Stimulated activated CD8-positive, alpha-beta memory T cell treated with anti-CD3 and anti-CD28 coated beads, Interleukin-4, amount 100 ng/mL, for 1 hour (primary cell): Measurements from ENCODE around the gene DOCK1.
"Not testable (repeated sequence)": the region's sequence is repeated elsewhere in the genome, so short reads cannot be mapped to it uniquely, and the experiment has no call there.

ENCODE experiments used
- DNase-seq, 2 donors: peaks; one replicate each; pipeline ENCODE4 v3.0.0-alpha.2; 2020; ENCODE audit warnings: low read depth in 2 of 2, low spot score in 1 of 2

DOCK1 gene

DNA sequence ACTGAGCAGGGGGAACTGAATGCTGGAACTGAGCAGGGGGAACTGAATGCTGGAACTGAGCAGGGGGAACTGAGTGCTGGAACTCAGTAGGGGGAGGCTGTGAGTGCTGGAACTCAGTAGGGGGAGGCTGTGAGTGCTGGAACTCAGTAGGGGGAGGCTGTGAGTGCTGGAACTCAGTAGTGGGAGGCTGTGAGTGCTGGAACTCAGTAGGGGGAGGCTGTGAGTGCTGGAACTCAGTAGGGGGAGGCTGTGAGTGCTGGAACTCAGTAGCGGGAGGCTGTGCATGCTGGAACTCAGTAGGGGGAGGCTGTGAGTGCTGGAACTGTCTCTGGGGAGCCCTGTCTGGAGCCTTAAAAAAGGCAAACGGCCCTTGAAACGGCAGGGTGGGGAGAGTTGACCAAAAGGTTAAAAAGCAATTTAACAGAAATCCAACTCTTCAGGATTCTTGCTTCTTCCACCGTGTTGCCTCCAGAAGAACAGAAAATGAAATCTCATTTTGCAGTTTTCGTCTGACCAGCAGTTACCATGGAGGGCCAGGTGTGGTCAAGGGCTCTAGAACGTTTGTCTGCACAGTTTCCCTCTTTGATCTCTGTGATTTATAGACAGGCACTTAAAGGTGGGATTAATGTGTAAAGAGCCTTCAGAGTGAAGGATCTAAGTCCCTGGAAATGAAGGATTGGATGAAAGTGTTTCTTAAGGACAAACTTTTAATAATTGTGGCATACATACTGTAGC is 19.1 kb downstream of the DOCK1 start:
- no peak for DNase-seq

DNA sequence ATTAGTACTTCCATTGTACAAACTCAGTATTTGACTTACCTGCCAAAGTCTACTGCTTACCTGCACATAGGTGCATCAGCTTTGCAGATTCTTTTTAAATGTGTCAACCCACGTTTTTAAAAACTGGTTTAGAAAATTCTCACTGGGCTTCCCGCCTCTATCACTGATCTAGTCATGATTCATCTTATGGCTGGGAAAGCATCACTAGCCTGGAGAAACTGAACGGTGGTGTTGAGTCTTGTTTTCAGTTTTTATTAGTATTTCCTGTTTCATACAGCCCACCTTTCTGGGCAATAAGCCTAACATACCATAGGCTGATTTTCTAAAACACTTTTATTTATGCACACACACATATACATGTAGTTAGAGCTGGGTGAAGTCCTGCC is 19.7 kb downstream of the DOCK1 start:
- no peak for DNase-seq

DNA sequence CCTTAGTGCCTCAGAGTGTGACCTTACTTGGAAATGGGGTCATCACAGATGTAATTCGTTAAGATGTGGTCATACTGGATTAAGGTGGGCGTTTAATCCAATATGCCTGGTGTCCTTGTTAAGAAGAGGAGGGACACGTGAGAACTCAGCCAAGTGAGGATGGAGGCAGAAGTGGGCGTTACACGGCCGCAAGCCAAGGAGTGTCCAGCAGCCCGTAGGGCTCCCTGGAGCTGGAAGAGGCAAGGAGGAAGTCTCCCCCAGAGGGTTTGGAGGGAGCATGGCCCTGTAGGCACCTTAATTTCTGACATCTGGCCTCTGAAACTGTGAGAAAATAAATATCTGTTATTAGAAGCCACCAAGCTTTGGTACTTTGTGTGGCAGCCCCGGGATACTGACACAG is 21.3 kb downstream of the DOCK1 start:
- DNase-seq: no peak

DNA sequence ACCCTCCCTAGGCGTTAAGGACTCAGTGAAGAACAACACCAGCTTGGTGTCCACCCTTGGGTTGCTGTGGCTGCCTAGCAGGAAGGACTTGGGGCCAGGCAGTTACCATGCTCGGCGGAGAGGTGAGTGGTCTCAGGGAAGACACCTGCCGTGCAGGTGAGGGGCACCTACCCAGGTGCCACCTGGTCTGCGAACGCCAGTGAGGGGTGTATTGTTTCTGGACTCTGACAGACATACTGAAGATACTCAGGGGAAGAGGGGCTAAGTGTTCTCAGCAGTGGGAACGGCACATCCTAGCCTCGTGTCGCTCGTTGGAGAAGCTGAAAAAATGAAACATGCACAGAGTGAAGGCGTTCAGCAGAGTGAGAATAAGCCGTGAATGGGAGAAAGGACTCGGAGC is 22.6 kb downstream of the DOCK1 start:
- DNase-seq: no peak

DNA sequence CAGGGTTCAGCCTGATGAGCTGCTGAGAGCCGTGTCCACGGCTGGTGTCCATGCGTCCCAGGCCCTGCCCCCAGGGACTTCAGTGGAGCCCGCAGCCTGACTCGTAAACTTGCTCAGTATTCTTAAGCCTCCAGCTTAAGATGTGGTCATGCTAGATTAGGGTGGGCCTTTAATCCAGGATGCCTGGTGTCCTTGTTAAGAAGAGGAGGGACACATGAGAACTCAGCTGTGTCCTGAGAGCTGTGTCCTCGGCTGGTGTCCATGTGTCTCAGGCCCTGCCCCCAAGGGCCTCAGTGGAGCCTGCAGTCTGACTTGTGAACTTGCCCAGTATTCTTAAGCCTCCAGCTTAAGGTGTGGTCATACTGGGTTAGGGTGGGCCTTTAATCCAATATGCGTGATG is 23.0 kb downstream of the DOCK1 start:
- DNase-seq: no peak

DNA sequence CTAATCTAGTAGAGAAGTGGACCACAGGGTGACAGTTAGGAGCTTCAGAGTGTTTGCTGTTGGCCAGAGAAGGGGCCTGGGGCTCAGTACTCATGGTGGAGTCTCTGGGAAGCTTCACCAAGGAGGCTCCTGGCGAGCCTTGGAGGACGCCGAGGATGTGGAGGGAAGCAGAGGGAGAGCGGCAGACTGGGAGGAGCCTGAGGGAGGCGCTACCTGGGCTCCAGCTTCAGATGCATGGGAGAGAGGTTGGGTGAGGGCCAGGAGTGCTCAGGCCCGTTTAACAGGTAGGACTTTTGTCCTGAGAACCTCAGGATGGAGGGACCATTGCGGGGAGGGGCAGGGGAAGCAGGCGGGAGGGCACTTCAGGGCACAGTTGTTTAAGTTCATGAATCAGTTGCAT is 24.2 kb downstream of the DOCK1 start:
- DNase-seq: no peak

DNA sequence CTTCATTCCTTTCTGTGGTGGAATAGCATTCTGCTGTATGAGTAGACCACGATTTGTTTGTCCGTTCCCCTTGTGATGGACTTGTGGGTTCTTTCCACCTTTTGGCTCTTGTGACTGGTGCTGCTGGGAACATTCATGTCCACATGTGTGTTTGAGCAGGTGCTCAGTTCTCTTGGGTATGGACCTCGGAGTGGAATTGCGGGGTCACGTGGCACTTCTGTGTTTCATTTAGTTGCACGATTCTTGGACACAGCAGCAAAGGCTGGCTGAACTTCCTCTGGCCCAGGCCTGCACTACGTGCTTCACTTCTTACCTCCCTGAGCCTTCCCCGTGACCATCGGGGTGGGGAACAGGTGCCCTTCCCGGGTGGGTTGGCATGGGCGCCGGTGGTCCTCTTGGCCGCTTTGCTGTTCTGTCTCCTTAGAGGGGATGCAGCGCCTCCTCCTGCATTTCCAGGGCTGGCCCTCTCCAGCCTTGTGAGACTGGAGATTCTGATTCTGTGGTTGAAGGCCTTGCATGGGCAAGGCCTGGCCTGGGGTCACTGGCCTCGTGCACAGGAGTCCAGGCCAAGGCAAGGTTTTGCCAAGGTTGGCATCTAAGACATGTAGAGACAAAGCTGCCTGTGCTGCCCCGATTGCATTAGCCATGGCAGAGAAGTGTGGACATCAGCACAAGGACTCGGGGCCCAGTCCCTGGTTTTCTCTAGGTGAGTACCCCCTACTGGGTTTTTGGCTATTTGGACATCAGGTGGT is 25.1 kb downstream of the DOCK1 start:
- DNase-seq: no peak

DNA sequence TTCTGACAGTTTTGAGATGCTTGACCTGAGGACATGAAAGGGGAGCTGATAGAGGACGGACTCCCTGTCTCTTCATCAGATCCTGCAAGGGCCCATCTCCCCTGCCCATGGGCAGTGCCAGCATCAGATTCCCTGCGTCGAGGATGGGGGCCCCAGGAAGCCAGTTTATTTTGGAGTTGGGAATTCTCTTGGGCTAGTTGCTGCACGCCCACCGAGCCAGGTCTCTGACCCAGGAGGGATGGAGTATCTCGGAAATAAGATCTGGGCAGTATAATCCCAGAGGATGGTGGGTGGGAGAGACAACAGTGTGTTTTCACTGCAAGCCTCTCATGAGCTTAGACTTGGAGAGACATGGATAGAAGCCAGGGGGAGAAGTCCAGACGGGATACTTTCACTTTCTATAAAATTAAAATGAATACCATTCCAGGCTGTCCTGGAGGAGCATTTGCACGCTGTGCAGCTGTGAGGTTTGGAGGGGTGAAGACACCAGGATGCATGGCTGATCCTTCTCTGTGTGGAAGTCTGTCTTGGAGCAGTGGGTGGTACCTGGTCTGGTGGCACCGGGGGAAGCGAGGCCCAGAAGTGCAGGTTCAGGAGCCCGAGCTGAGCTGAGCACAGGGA is 25.8 kb downstream of the DOCK1 start:
- no peak for DNase-seq

DNA sequence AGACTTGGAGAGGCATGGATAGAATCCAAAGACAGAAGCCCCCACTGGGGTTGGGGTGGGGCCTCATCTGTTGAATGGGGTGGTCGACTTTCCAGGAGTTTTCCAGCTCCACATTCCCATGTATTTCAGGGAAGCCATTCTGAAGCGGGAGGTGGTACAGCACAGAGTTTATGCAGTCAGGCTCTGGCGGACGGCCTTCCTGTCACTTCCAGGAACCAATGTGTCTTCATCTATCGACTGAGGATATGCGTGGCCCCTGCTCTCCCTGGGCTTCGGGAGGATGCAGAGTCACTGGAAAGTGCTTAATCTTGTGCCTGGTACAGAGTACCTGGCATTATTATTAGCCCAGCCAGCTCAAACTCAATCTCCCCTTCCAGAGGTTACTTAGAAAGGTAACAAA is 26.3 kb downstream of the DOCK1 start:
- no peak for DNase-seq

DNA sequence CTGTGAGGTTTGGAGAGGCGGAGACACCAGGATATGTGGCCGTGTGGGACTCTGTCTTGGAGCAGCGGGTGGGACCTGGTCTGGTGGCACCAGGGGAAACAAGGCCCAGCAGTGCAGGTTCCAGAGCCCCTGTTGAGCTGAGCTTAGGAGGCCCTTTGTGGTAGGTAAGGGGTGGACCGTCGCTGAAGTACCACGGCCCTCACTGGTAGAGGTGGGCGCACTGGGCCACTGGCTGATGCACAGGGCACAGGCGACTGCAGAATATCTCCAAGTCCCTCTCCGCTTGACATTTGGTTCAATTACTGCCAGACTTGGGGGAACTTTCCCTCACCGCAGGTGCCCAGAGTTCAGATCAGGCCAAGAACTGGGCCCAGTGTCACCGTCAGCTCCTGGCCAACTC is 27.3 kb downstream of the DOCK1 start:
- DNase-seq: no peak

DNA sequence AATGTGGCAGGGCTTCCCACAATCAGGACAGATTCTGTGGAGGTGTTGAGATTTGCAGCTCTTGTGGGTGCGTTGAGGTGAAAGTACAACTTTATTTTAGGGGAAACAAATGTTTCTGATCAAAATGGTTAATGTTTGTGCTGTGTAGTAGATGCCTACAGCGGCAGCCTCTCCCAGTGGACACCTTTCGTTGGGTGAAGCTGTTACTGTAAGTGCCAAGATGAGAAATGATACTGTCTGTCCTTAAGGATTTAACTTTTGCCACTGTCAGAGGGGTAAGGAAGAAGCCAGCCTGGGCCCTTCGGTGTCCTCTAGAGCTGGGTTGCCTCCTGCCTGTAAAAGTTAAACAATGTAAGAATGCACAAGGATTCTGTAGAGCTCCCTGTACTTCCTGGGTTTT is 27.9 kb downstream of the DOCK1 start:
- no peak for DNase-seq

DNA sequence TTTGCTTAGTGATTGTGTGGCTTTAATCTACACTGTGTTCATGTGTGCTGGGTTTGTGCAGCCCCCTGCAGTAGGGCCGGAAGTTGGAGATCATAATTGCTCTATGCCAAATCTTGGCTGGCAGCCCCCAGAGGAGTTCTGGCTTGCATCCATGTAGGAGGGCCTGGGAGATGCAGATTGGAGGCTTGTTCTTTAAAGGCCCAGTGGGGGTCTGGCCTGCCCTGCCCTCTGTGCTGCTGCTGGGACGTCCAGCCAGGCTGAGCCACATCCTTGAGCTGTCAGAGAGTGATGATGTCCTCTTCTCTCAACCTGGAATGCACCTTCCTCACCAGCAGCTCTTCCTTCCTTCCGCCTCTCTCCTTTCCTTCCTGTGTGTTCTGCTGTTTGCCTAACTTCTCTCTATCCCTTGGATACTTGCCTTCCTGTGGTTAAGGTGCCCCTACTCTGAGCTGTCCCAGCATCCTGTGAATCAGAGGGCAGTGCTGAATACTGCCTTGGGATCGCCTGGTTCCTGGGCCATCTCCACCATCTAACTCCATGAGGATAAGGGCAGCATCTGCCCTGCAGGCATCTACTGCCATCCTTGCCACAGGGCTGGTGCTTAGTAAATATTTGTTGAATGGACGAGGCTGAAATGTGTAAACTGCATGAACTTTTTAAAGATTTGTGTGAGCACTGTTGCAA is 30.2 kb downstream of the DOCK1 start:
- no peak for DNase-seq

DNA sequence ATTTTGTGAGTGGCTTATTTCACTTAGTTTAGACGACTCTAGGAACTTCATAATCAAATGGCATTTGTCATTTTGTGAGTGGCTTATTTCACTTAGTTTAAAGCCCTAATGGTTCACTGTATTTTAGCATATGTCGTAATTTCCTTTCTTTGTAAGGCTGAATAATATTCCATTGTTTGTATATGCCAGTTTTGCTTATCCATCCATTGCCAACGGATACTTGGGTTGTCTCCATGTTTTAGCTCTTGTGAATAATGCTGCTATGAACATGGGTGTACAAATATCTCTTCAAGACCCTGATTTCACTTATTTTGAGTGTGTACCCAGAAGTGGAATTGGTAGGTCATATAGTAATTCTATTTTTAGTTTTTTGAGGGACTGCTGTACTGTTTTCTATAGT is 31.8 kb downstream of the DOCK1 start:
- DNase-seq: no peak

DNA sequence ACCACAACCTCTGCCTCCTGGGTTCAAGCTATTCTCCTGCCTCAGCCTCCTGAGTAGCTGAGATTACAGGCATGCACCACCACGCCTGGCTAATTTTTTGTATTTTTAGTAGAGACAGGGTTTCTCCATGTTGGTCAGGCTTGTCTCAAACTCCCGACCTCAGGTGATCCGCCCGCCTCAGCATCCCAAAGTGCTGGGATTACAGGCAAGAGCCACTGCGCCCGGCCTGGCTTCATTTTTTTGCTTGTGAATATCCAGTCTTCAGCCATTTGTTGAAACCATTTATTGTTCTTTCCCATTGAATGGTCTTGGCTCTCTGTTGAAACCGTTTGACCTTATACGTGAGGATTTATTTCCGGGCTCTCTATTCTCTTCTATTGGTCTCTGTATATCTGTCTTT is 32.9 kb downstream of the DOCK1 start:
- not testable (repeated sequence) for DNase-seq

DNA sequence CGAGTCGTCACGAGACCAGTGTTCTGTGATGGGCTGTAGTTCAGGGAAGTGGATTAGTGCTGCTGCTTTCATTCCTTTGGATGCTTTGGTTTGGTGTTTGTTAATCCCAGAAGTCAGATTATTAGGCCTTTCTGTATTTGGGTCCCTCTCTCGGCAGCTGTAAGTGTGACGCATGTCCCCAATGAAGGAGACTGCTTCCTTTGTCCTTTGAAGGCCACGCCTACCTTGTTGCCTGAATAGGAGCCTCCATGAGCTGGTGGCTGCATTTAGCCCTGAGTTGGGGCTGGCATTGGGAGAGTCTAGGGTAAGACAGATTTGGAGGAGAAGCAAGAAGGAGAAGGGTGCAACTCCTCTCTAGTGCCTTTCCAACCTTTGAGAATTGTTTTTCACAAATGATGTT is 34.5 kb downstream of the DOCK1 start:
- DNase-seq: no peak

DNA sequence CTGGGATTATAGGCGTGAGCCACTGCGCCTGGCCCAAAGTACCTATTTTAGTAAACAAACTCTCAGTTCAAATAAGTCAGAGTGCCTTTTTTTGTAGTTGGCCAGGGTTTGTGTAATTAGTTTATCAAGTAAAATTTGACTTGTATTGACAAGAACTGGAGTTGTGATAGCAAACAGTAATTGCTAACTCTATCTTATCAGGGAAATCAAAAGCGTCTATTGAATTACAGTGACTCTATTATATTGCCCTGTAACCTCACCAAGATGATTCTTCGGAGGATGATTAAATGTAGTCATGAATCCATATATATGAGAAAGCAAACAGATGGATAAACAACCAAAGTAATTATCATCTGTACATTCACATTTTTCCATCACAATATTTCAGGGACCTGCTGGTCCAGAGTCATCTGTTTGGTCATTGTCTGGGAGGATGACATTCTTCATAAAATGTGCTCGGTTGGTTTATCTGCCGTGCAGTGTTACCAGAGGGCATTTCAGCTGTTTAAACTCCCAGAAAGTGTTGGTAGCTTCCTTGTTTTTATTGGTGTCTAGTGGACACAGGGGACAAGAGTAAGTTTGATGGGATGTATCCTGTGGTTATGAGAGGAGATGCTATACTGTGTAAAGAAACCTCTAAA is 35.6 kb downstream of the DOCK1 start:
- no peak for DNase-seq

DNA sequence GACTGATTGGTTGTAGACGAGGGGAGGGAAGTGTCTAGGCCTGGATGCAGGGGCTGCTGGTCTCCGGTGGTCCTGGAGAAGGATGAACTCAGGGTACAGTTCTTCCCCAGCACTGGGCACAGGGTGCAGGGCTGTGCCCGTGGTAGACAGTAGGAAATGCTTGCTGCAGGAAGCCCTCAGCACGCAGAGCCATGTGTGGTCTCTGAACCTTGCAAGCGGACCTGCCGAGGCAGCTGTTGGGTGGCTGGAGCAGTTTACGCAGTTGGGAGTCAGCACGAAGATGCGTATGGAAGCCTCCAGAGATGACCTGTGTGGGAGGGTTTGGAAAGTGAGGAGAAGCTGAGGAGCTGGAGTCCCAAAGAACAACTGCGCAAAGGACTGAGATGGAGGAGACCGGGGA is 39.0 kb downstream of the DOCK1 start:
- DNase-seq: no peak

DNA sequence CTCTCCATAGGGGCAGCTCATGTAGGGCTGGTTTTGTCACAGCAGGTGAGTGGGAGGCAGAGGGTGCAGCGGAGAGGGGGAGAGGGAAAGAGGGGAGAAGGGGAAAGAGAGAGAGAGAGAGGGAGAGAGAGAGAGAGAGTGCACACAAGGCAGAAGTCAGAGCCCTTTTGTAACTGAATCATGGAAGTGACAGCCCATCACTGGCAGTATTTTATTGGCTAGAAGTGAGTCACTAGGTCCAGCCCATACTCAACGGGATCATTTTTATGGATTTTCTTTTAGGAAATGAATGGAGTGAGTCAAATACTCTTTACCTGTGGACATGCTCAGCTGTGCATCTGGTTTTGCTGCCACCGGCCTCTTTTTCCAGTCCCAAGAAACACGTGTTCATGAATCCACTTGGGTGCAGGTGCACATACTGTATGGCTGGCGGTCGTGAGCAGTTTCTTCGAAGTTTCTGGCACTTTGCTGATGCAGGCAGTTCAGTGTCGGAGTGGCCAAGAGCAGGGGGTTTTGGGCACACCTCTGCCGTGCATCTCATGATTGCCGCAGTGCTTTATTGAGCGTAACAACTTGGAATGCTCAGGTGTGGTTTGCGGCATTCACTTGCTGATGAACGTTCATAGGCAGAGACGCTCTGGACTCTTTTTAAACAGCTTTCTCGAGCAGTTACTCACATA is 40.3 kb downstream of the DOCK1 start:
- DNase-seq: no peak

DNA sequence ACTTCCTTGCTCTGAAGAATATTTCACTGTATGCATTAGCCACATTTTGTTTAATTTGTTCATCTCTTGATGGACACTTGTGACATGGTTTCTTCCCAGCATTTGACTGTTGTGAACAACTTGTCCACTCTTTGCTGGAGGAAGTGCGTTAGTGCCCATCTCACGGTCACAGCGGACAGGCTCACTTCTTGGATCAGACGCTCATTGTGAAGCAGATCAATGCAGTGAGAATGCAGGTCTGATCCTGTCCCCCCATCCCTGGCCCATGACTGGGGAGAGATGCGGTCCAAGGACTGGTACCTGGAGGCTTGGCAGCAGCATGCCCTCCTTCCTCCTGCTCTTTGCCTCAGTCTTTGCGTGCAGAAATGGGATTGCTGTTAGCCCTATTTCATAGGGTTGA is 41.5 kb downstream of the DOCK1 start:
- DNase-seq: no peak

DNA sequence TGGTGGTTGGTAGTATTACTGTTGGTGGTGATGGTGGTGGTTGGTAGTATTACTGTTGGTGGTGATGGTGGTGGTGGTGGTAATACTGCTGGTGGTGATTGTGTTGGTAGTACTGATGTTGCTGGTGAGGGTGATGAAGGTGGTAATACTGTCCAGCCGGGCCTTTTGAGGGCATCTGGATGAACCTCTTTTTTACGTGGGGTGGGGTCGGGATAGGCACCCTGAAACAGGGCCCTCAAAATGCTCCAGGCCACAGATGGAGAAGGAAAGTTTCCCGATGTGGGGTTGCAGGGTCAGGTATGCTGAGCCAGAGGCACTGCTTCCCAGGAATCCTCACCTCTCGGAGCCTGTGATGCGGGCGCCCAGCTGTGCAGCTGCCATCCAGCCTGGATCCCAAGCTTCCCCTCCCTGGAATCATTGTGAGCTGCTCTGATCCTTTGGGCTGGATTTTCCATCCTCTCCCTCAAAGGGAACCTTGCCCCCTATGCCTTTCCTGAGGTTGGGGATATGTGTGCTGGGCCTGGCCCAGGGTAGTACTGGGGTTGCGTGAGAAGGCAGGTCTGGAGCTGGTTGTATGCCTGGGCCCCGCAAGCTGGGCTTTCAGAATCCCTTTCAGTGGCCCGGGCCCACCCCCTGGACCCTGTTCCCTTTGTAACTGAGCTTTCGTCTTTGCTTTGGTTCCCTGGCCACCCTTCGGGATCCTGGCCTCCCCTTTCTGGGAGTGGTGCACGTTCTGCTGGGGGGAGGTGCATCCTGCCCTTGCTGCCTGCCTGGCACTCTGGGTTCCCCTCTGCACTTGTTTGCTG is 43.3 kb downstream of the DOCK1 start:
- DNase-seq: no peak
